ENCODE data around the gene TMEM203.
A peak's percentile ranks its signal among the peaks of the same experiment; 100 is the strongest.

TMEM203 gene

DNA sequence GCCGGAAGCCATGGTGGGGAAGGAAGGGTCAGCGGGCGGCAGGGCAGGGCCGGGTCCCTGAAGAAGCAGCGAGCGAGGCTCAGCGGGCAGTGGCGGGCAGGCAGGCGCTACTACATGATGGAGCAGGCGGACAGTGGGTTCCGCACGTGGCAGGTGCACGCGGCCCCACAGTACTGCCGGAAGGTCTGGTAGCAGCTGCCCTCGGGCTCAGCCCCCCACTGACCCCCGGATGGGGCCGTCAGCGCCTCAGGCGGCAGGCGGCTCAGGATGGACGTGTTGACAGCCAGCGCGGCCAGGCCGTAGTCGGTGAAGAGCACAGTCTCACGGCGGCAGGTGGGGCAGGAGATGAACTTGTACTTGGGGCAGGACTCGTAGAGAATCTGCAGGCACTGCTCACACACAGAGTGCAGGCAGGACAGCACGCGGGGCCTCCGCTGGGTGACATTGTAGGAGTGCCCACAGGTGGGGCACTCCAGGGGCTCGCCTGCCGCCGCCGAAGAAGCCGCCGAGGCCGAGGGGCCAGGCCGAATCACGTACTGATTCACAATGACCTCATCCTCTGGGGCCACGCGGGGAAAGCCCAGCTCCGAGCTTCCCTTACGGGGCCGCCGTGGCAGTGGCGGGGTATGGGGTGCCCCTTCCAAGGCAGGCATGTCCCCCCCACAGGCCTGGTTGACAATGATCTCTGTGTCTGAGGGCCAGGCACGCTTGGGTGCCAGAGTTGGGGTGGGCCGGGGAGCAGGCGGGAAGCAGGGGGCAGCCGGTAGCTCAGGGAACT lies 15.1 kb upstream of the TMEM203 start:
- Mint-ChIP-seq H3K4me3 (peak overlapping the region; percentile 68), H3K27ac (no peak overlapping the region), H3K4me1 (peaks cover 5% of the 10 kb centered on the region), H3K27me3 (peaks cover 4% of the 10 kb centered on the region), H3K36me3 (no peaks in the 10 kb centered on the region), H3K9me3 (no peaks in the 10 kb centered on the region)
- ATAC-seq (ENCODE audit: low read depth) (no peak), DNase-seq (ENCODE audit: low spot score in 2 of 2) (no peak)

- peak overlapping the region; percentile 35 for H3K4me3 Mint-ChIP-seq
- H3K36me3 Mint-ChIP-seq, result no peaks in the 10 kb centered on the region
- H3K9me3 Mint-ChIP-seq, result no peaks in the 10 kb centered on the region
- H3K27ac Mint-ChIP-seq, result no peak overlapping the region
- peaks cover 4% of the 10 kb centered on the region for H3K27me3 Mint-ChIP-seq
- H3K4me1 Mint-ChIP-seq, result peaks cover 5% of the 10 kb centered on the region
- ATAC-seq (ENCODE audit: low read depth) (no peak), DNase-seq (ENCODE audit: low spot score in 2 of 2) (no peak)
Observed at GRCh38 chr9:137219757-137220316, 14.4 kb upstream of the TMEM203 start.

DNA sequence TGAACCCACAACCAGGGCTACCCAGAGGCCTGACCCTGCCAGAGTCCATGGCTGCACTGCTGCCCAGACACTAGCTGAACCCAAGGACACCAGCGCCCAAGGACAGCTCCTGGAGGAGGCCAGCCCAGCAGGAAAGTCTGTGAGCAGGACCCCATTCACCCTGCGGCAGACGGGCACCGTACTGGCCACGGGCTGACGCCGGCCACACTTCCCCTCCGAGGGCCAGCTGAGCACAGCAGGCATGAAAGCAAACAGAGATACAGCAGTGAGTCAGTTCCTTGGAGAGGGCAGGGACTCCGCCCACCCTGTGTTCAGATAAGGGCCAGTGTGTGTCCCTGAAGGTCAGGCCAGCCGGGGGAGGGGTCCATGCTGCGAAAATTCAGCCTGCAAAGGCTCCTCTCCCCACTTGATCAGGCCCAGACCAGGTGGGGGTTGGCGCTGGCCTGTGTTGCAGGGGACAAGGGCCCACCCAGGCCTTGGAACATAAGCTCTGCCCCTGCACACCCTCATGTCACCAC lies 13.4 kb upstream of the TMEM203 start:
- Mint-ChIP-seq H3K4me1 (peaks cover 5% of the 10 kb centered on the region), H3K4me3 (no peak overlapping the region), H3K9me3 (no peaks in the 10 kb centered on the region), H3K27ac (no peak overlapping the region), H3K36me3 (peaks cover 2% of the 10 kb centered on the region), H3K27me3 (peaks cover 4% of the 10 kb centered on the region)
- ATAC-seq (ENCODE audit: low read depth) (no peak), DNase-seq (ENCODE audit: low spot score in 2 of 2) (no peak)

DNA sequence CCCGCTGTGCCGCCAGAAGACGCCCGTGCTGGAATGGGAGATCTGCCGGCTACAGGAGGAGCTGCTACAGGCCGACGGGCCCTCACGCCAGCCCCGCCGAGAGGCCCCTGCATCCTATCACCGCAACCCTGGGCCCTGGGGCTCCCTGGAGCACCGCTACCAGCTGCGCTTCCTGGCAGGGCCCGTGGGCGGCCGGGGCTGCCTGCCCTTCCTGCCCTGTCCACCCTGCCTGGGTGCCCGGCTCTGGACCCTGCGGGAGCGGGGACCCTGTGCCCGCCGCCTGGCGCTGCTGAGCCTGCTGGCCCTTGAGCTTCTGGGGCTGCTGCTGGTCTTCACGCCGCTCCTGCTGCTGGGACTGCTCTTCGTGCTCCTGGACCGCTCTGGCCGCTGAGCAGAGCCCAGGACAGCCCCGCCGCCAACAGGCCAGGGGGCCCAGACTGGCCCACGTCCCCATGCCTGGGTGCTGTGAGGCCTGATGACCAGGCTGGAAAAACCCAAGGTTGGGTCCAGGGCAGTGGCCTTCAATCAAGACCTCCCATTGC lies 12.8 kb upstream of the TMEM203 start:
- H3K27ac Mint-ChIP-seq, result no peak overlapping the region
- H3K36me3 Mint-ChIP-seq, result peaks cover 2% of the 10 kb centered on the region
- H3K4me3 Mint-ChIP-seq, result no peak overlapping the region
- peaks cover 5% of the 10 kb centered on the region for H3K4me1 Mint-ChIP-seq
- no peak for DNase-seq (ENCODE audit: low spot score in 2 of 2)
- no peaks in the 10 kb centered on the region for H3K9me3 Mint-ChIP-seq
- ATAC-seq (ENCODE audit: low read depth), result no peak
- H3K27me3 Mint-ChIP-seq, result peaks cover 4% of the 10 kb centered on the region

DNA sequence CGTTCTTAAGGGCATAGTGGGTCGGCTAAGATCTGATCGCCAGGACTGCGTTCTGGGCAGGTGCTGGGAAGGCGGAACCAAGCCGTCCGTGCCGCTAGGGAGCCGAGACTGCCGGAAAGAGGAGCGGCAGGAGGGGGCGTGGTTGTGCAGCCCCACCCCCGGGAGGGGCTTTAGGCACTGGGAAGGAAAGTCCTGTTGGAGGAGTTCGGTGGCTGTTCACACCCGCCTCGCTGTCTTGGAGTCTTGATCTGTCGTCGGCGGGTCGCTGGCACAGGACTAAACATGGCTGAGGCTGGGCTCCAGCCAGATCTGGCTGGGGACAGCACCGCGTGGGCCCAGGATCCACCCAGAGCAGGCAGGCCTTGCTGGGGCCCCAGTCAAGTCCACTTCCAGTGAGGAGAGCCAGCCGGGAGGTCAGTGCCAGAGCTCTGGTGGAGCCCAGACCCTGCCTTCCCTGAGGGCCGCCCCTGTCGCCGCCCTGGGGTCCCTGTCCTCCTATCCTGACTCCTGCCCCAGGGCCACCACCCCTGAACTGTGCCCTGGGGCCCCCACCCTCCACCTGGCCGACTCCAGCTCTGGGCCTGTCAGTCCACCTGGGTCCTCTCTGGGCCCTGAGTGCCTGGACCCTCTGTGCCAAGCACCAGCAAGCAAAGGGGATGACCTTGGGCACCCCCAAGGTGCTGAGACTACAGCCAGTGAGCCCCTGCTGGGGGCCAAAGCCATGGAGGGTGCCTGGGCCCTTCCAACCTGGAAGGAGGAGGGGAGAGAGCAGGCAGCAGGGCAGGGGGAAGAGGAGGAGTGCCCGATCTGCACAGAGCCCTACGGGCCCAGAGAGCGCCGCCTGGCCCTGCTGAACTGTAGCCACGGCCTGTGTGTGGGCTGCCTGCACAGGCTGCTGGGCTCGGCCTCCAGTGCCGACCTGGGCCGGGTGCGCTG lies 12.1 kb upstream of the TMEM203 start:
- Mint-ChIP-seq H3K4me1 (no peaks in the 10 kb centered on the region), H3K4me3 (peak overlapping the region; percentile 14), H3K27ac (no peak overlapping the region), H3K9me3 (no peaks in the 10 kb centered on the region), H3K27me3 (peaks cover 4% of the 10 kb centered on the region), H3K36me3 (peaks cover 2% of the 10 kb centered on the region)
- ATAC-seq (ENCODE audit: low read depth) (no peak), DNase-seq (ENCODE audit: low spot score in 2 of 2) (no peak)

DNA sequence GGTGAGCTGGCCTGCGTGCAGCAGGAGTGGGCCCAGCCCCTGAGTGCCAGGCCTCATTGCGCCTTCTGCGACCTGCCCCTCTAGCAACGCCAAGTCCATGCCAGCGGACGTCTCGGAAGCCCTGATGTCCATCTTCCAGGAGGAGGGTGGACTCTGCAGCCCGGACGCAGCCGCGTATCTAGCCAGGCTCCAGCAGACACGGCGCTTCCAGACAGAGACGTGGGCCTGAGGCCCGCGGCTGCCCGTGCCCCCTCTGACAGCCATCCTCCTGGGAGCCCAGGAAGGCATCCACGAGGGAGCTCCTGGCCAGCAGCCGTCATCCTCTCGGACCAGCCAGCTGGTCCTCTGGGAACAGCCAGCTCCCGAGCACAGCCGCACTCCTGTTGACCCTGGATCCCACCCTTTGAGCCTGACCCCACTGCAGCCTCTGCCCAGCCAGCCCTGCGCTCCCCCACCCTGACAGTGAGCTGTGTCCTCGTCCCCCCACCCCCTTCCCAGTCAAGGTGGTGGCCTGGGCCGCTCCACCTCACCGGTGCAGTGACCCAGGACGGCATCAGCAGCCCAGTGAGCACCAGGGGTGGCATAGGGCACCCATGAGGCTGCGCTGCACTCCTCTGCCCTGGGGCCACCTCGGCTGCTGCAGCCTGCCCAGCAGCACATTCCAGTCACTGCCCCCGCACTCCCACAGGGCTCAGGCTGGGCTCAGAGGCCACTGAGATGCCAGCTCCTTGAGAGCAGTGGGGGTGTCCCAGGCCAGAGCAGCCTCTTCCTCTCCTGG lies 10.9 kb upstream of the TMEM203 start:
- H3K9me3 Mint-ChIP-seq, result no peaks in the 10 kb centered on the region
- no peak overlapping the region for H3K27ac Mint-ChIP-seq
- peaks cover 4% of the 10 kb centered on the region for H3K27me3 Mint-ChIP-seq
- DNase-seq (ENCODE audit: low spot score in 2 of 2) (no peak), ATAC-seq (ENCODE audit: low read depth) (no peak)
- H3K4me1 Mint-ChIP-seq, result no peaks in the 10 kb centered on the region
- no peak overlapping the region for H3K4me3 Mint-ChIP-seq
- peaks cover 2% of the 10 kb centered on the region for H3K36me3 Mint-ChIP-seq

DNA sequence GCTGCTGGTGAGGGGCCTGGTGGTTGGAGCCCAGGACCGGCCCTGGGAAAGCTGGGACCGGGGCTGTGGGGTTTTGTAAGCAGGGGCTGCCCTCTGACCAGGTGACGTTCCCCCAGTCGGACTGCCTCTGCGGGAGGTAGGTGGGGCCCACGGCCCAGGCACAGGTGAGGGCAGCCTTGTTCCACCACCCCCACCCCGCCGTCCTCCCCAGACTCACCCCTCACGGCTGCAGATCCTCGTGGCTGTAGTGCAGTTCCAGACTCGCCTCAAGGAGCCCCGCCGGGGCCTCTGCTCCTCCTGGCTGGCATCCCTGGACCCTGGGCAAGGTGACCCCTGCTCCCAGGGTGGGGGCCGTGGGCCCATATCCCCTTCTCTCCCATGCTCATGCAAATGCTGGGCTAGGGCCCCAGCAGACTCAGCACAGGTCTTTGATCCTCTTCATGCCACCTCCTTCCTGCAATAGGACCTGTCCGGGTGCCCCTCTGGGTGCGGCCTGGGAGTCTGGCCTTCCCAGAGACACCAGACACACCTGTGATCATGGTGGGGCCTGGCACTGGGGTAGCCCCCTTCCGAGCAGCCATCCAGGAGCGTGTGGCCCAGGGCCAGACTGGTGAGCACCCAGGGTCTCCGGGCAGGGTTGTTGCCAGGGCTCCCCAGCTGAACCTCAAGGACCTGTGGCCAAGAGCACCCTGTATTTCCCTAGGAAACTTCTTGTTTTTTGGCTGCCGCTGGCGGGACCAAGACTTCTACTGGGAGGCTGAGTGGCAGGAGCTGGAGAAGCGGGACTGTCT lies 9.9 kb upstream of the TMEM203 start:
- peaks cover 2% of the 10 kb centered on the region for H3K36me3 Mint-ChIP-seq
- no peak overlapping the region for H3K27ac Mint-ChIP-seq
- DNase-seq (ENCODE audit: low spot score in 2 of 2) (no peak), ATAC-seq (ENCODE audit: low read depth) (no peak)
- peaks cover 1% of the 10 kb centered on the region for H3K27me3 Mint-ChIP-seq
- H3K4me3 Mint-ChIP-seq, result no peak overlapping the region
- peaks cover 2% of the 10 kb centered on the region for H3K4me1 Mint-ChIP-seq
- H3K9me3 Mint-ChIP-seq, result no peaks in the 10 kb centered on the region

GRCh38 chr9:137214620-137215019 lies 9.2 kb upstream of the TMEM203 start:
- Mint-ChIP-seq H3K27ac (no peak overlapping the region), H3K9me3 (no peaks in the 10 kb centered on the region), H3K4me3 (no peak overlapping the region), H3K36me3 (peaks cover 2% of the 10 kb centered on the region), H3K4me1 (peaks cover 2% of the 10 kb centered on the region), H3K27me3 (no peaks in the 10 kb centered on the region)
- DNase-seq (ENCODE audit: low spot score in 2 of 2) (no peak), ATAC-seq (ENCODE audit: low read depth) (no peak)

GRCh38 chr9:137213160-137214060 lies 8.0 kb upstream of the TMEM203 start:
- Mint-ChIP-seq H3K36me3 (peaks cover 5% of the 10 kb centered on the region), H3K27me3 (no peaks in the 10 kb centered on the region), H3K27ac (no peak overlapping the region), H3K4me1 (peaks cover 4% of the 10 kb centered on the region), H3K9me3 (no peaks in the 10 kb centered on the region), H3K4me3 (no peak overlapping the region)
- DNase-seq (ENCODE audit: low spot score in 2 of 2) (no peak), ATAC-seq (ENCODE audit: low read depth) (no peak)

DNA sequence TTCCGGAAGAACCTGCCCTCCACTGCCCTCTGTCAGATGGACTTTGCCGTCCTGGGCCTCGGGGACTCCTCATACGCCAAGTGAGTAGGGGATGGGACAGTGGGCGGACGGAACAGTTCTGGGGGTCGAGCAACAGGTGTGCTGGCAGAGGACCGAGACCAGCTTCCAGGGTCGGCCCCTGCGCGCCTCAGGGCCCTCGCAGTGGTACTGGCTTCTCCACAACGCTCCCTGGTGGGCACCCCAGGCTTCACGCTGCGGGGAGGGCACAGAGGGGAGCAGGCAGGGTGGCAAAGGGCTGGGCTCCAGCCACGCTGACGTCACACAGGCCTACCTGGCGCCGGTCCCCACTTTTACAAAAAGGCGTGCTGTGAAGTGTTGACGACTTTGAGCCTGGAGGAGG lies 7.1 kb upstream of the TMEM203 start:
- Mint-ChIP-seq H3K4me3 (no peak overlapping the region), H3K4me1 (peaks cover 5% of the 10 kb centered on the region), H3K9me3 (no peaks in the 10 kb centered on the region), H3K27me3 (no peaks in the 10 kb centered on the region), H3K36me3 (peaks cover 6% of the 10 kb centered on the region), H3K27ac (no peak overlapping the region)
- ATAC-seq (ENCODE audit: low read depth), result no peak
- DNase-seq (ENCODE audit: low spot score in 2 of 2), result no peak

GRCh38 chr9:137211532-137211931 lies 6.1 kb upstream of the TMEM203 start:
- Mint-ChIP-seq H3K4me1 (peaks cover 15% of the 10 kb centered on the region), H3K36me3 (peaks cover 15% of the 10 kb centered on the region), H3K9me3 (no peaks in the 10 kb centered on the region)

DNA sequence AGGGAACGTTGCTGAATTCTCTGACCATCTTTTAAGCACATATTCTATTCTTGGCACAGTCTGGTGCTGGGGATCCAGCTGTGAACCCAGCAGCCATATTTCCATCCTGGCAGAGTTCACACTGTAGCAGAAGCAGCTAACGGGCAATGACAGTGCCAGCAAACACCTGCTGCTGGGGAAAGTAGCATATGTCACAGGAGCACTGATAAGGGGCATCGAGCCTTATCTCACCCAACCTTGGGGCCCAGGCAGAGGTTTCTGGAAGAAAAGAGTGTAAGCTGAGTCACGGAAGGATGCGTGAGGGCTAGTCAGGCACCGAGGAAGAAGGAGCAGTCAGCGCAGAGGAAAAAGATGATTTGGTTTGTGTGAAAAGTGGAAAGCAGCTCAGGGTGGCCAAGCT lies 1.2 kb upstream of the TMEM203 start:
- H3K27ac Mint-ChIP-seq, result peak overlapping the region; percentile 94
- no peak for DNase-seq (ENCODE audit: low spot score in 2 of 2)
- H3K4me1 Mint-ChIP-seq, result peaks cover 35% of the 10 kb centered on the region
- peaks cover 13% of the 10 kb centered on the region for H3K36me3 Mint-ChIP-seq
- peak overlapping the region; percentile 93 for H3K4me3 Mint-ChIP-seq
- no peaks in the 10 kb centered on the region for H3K27me3 Mint-ChIP-seq
- no peaks in the 10 kb centered on the region for H3K9me3 Mint-ChIP-seq
- no peak for ATAC-seq (ENCODE audit: low read depth)

More at GRCh38 chr9:137211532-137211931, 6.1 kb upstream of the TMEM203 start:
- ATAC-seq (ENCODE audit: low read depth), result no peak
- Mint-ChIP-seq H3K27me3 (no peaks in the 10 kb centered on the region), H3K4me3 (no peak overlapping the region), H3K27ac (no peak overlapping the region)
- DNase-seq (ENCODE audit: low spot score in 2 of 2), result no peak
